HG02981 (cell line): ENCODE results near the gene ZNF792.
A peak's percentile ranks its signal among the peaks of the same experiment; 100 is the strongest.
"Not testable (repeated sequence)": the region's sequence is repeated elsewhere in the genome, so short reads cannot be mapped to it uniquely, and the experiment has no call there.

Source experiments
- ATAC-seq: cut with Tn5 transposase; IDR thresholded peaks from one replicate; pipeline ENCODE4 v1.9.1; 2021; ENCODE audit warnings: mild to moderate bottlenecking, moderate library complexity; ENCODE audit not compliant: unreplicated experiment

ZNF792 gene

DNA sequence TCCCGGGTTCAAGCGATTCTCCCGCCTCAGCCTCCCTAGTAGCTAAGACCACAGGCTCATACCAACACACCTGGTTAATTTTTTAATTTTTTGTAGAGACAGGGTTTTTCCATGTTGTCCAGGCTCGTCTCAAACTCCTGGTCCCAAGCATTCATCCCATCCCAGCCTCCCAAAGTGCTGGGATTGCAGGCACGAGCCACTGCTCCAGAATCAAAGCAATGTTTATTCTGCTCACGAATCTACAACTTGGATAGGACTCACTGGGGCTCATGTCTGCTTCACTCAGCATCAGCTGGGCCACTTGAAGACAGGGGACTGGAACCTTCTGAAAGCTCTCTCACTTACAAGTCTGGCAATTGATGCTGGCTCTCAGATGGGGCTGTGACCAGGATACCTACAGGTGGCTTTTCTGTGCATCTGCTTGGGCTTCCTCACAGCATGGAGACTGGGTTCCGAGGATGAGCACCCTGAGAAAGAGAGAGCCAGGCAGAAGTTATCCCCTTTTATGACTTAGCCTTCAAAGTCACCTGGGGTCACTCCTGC, 8.2 kb upstream of the ZNF792 start:
- no peak for ATAC-seq

DNA sequence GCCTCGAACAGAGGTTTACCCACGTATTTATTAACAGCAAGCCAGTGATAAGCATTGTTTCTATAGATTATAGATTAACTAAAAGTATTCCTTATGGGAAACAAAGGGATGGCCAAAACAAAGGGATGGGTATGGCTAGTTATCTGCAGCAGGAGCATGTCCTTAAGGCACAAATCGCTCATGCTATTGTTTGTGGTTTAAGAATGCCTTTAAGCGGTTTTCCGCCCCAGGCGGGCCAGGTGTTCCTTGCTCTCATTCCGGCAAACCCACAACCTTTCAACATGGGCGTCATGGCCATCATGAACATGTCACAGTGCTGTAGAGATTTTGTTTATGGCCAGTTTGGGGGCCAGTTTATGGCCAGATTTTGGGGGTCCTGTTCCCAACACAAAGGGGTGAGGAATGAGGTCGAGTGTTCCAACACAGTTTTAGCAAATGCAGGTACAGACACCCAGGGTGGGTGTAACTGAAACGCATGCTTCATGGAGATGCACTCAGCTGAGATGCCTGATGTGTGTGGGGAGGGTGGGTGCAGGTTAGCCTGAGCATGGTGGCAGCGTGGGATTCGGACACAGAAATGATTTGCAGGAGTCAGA, 6.3 kb upstream of the ZNF792 start:
- ATAC-seq, result not testable (repeated sequence)

- ATAC-seq, result no peak
Measured at GRCh38 chr19:34969721-34970120, 5.7 kb upstream of the ZNF792 start.

DNA sequence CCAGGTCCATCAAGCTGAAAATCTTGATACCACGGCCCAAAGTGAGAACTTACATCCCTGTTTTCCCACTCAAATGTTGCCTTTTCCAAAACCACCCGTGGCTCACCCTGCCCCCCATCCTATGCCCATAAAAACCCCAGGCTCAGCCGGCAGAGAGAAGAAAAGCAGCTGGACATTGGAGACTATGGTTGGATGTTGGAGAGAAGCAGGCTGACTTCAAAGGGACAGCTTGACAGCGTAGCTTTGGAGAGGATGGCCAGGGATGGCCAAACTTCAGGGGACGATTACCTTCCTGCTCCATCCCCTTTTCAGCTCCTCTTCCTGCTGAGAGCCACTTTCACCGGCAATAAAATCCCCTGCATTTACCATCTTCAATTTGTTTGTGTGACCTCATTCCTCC, 3.5 kb upstream of the ZNF792 start:
- no peak for ATAC-seq

DNA sequence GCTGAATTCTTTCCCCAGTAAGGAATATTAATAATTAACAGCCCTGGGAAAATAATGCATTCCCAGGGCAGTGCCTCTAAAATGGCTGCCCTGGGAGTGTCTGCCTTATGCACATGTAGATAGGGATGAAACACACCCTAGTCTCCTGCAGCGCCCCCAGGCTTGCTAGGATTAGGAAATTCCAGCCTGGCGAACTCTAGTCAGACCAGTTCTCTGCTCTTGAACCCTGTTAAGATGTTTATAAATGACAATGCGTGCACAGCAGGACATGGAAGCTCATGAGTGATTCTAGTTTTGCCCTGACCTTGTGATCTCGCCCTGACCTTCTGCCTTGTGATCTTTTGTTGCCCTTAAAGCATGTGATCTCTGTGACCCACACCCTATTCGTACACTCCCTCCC, 1.5 kb upstream of the ZNF792 start:
- not testable (repeated sequence) for ATAC-seq

DNA sequence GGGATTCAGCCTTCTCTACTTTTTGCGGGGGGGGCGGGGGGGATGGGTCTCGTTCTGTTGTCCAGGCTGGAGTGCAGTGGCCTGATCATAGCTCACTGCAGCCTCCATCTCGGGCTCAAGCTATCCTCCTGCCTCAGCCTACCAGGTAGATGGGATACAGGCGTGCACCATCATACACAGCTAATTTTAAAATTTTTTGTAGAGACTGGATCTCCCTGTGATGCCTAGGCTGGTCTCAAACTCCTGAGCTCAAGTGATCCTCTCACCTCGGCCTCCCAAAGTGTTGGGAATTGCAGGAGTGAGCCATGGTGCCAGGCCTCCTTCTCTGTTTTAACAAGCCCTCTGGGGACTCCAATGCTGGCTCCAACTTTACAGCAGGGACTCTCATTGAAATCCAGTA, 569 bp upstream of the ZNF792 start:
- ATAC-seq, result no peak

DNA sequence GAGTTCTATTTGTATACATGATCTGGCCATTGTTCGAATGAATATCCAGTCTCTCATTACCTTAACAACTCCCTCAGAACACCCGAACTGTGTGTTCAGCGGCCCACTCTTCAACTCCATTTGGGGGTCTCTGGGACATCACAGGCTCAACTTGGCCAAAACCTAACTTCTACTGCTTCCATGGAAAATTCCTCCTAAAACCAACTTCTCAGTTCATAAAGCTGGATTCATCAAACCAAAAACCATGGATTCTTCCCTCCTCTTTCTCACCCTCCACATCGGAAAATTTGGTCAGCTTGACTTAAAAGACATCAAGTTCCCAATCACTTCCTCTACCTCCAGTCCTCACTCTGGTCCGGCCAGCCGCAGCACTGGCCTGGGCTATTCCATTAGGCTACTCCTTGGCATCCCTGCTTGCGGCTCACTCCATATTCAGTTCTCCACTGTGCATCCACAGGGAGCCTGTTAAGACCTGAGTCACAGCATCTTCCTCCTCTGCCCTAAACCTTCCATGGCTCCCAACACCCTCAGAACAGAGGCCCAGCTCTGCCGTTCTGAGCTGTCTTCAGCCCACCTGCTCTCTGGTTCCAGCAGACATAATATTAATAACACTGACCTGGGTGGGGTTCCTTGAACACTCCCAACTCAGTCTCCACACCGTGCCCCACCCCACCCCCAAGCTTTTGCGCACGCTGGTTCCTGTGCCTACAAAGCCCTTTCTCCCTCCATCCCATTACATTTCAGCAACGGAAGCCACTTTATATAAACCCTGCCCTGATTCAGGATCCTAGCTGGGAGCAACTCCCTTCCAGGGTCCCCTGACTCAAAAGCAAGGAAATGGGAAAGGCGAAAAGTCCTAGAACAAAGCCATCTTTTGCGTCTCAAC, 1.1 kb downstream of the ZNF792 start:
- ATAC-seq, result no peak

GRCh38 chr19:34961775-34962686, 2.0 kb downstream of the ZNF792 start:
- ATAC-seq, result no peak

GRCh38 chr19:34960940-34961679, 2.9 kb downstream of the ZNF792 start:
- ATAC-seq, result no peak

DNA sequence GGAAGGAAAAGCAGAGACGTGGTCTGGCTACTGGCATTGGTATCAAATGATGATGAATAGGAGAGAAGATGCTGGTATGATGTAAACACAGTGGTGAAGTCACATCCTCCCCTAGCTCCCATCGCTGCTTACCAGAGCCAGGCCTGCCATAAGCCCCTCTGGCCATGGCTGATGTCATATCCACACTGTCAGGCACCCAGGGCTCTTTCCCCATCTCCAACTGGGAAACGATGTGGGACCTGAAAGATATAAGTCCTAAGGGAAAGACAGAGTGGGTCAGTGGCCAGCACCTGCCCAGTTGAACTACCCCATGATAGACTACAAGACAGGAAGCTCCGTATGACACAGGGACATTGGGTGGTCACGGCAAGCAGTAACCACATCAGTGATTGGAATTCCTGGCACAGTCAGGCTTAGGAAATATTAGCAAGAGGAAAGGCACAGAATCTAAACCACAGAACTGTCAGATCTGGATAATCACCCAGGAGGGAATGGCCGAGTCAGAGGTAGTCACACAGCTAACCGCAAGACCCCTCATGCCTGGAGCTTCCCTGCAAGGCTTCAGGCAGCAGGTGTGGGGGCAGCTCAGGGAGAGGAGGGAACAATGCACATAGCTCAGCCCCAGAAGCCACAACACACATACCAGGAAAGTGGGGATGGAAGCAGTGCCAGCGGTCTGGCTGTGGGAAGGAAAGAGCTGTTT, 3.8 kb downstream of the ZNF792 start:
- no peak for ATAC-seq

GRCh38 chr19:34959021-34959420, 5.0 kb downstream of the ZNF792 start:
- ATAC-seq, result no peak

GRCh38 chr19:34957830-34958751, 5.9 kb downstream of the ZNF792 start:
- no peak for ATAC-seq

GRCh38 chr19:34953092-34953491, 10.9 kb downstream of the ZNF792 start:
- no peak for ATAC-seq

DNA sequence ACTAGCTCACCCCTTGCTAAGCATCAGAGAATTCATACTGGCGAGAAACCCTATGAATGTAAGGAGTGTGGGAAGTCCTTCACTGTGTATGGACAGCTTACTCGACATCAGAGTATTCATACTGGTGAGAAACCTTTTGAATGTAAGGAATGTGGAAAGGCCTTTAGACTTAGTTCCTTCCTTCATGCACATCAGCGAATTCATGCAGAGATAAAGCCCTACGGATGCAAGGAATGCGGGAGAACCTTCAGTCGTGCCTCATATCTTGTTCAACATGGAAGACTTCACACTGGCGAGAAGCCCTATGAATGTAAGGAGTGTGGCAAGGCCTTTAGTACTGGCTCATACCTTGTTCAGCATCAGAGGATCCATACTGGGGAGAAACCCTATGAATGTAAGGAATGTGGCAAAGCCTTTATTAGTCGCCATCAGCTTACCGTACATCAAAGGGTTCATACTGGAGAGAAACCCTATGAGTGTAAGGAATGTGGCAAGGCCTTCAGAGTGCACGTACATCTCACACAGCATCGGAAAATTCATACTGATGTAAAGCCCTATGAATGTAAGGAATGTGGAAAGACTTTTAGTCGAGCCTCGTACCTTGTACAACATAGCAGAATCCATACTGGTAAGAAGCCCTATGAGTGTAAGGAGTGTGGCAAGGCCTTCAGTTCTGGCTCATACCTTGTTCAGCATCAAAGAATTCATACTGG, 20.0 kb downstream of the ZNF792 start:
- ATAC-seq, result no peak

GRCh38 chr19:34938886-34939285, 25.1 kb downstream of the ZNF792 start:
- no peak for ATAC-seq

- no peak for ATAC-seq
Measured at GRCh38 chr19:34936184-34936583, 27.8 kb downstream of the ZNF792 start.

DNA sequence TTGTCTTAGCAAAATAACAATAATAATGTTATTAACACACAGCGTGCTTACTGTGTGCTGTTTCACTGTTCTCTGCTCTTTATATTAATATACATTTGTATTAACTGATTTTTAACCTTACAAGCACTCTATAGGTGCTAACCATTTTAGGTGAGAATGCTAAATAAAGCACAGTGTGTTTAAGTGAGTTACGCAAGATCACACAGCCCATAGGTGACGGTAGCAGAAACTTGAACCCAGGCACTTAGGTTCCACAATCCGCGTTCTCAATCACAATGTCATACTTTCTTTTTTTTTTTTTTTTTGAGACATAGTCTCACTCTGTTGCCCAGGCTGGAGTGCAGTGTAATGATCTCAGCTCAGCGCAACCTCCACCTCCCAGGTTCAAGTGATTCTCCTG, 31.5 kb downstream of the ZNF792 start:
- ATAC-seq, result no peak

GRCh38 chr19:34926685-34927375, 37.2 kb downstream of the ZNF792 start, which contains the start of gene ZNF30:
Gene ZNF30, plus strand, starts transcription at chr19:34926903. Its CDS starts 3,045 bp downstream, at chr19:34929948.
- ATAC-seq, result peak; percentile 98
